Endothelial cell of umbilical vein (primary cell): Measurements from ENCODE around the gene ANKDD1A. TPM values are rescaled to one million over a fixed set of nuclear protein-coding genes. Genes with fewer than 3 reads are reported as not detected.

ENCODE experiments used
- BruUV-seq: library from RNA; stranded (reverse); fragments of 400-500 nt; replicated peaks from 2 replicates; lab custom pipeline; 2021; lab: Mats Ljungman, UMichigan
- CTCF ChIA-PET: fragments of 300-600, 350-600 bp; sonication (Branson Sonifier 250); formaldehyde crosslinking; loops from one replicate; lab custom pipeline; 2021; ENCODE audit warnings: antibody characterized with exemption, inconsistent platforms; lab: Charles Lee
- POLR2A ChIA-PET: fragments of 300-600, 350-600 bp; sonication (Branson Sonifier 250); formaldehyde crosslinking; loops from one replicate; lab custom pipeline; 2021; ENCODE audit warnings: antibody characterized with exemption, inconsistent platforms; lab: Charles Lee
- DNase-seq: peaks from one replicate; pipeline ENCODE4 v3.0.0-alpha.2; 2011; ENCODE audit warnings: low read depth, low spot score
- FAIRE-seq: peaks from 2 replicates; lab custom pipeline; 2011; peaks lifted over from hg19 to GRCh38; lab: Jason Lieb, UNC
- H2AFZ ChIP-seq: 2 replicates; pipeline ENCODE4 v1.6.0; 2012; ENCODE audit warnings: low read depth, low read length, control low read depth, inconsistent platforms
- H3K27ac ChIP-seq: 2 replicates; pipeline ENCODE4 v1.5.1; 2011; ENCODE audit warnings: low read depth, mild to moderate bottlenecking, control low read depth, low read length, moderate library complexity; ENCODE audit not compliant: insufficient read depth
- H3K27me3 ChIP-seq, 2 experiments: 2 replicates each; pipeline versions ENCODE4 v1.6.0 to v1.6.1; 2011; ENCODE audit warnings: low read length in 2 of 2, mixed read lengths in 1 of 2; ENCODE audit not compliant: control insufficient read depth in 2 of 2, insufficient read depth in 2 of 2
- H3K36me3 ChIP-seq, 2 experiments: 2 replicates in 1 of 2; 3 replicates in 1 of 2; pipeline ENCODE4 v1.5.1; 2011; ENCODE audit warnings: low read length in 2 of 2, mild to moderate bottlenecking in 1 of 2, moderate library complexity in 1 of 2; ENCODE audit not compliant: control insufficient read depth in 2 of 2, insufficient read depth in 2 of 2; ENCODE audit errors: extremely low read depth in 1 of 2
- H3K4me1 ChIP-seq: 3 replicates; pipeline ENCODE4 v1.5.1; 2011; ENCODE audit warnings: mild to moderate bottlenecking, low read length; ENCODE audit not compliant: control insufficient read depth, insufficient read depth; ENCODE audit errors: extremely low read depth
- H3K4me2 ChIP-seq: 2 replicates; pipeline ENCODE4 v1.6.1; 2011; ENCODE audit warnings: low read length, control low read depth, mixed read lengths; ENCODE audit not compliant: insufficient read depth
- H3K4me3 ChIP-seq, 3 experiments: fragments of 200-600 bp in 1 of 3; sonication (generic), shearing (Covaris generic) in 1 of 3; replicated peaks in 1 of 3; 2 replicates each; pipeline ENCODE4 v1.5.1; 2011 to 2016; ENCODE audit warnings: control low read depth in 3 of 3, low read length in 3 of 3, mild to moderate bottlenecking in 2 of 3, inconsistent platforms in 1 of 3, low read depth in 1 of 3, moderate library complexity in 1 of 3; ENCODE audit not compliant: insufficient read depth in 1 of 3
- H3K79me2 ChIP-seq: 2 replicates; pipeline ENCODE4 v1.6.0; 2012; ENCODE audit warnings: low read length, inconsistent platforms; ENCODE audit not compliant: control insufficient read depth, insufficient read depth
- H3K9ac ChIP-seq: replicated peaks from 2 replicates; pipeline ENCODE3; 2011; ENCODE audit warnings: low read length, control low read depth; ENCODE audit not compliant: insufficient read depth; ENCODE audit errors: extremely low read depth
- H3K9me1 ChIP-seq: replicated peaks from 3 replicates; pipeline ENCODE4 v1.6.0; 2011; ENCODE audit warnings: mild to moderate bottlenecking, low read length; ENCODE audit not compliant: control insufficient read depth, insufficient read depth; ENCODE audit errors: extremely low read depth
- H3K9me3 ChIP-seq: replicated peaks from 2 replicates; pipeline ENCODE4 v1.5.1; 2012; ENCODE audit warnings: low read length, inconsistent platforms; ENCODE audit not compliant: control insufficient read depth, insufficient read depth
- H4K20me1 ChIP-seq: replicated peaks from 2 replicates; pipeline ENCODE3; 2011; ENCODE audit warnings: mild to moderate bottlenecking, low read length; ENCODE audit not compliant: control insufficient read depth, insufficient read depth; ENCODE audit errors: extremely low read depth
- CTCF ChIP-seq, 2 donors: IDR thresholded peaks; 1 replicate in 1 of 2; 2 replicates in 1 of 2; pipeline ENCODE4 v1.5.1; 2011; ENCODE audit warnings: low read length in 2 of 2, mild to moderate bottlenecking in 2 of 2, moderate library complexity in 2 of 2, control low read depth in 1 of 2, inconsistent platforms in 1 of 2, low read depth in 1 of 2; ENCODE audit not compliant: insufficient read depth in 1 of 2; ENCODE audit errors: extremely low read depth in 1 of 2
- EZH2 ChIP-seq: IDR thresholded peaks from 2 replicates; pipeline ENCODE4 v1.6.1; 2012; ENCODE audit warnings: borderline replicate concordance, low read depth, mild to moderate bottlenecking, moderate library complexity, low read length, inconsistent platforms; ENCODE audit not compliant: severe bottlenecking
- FOS ChIP-seq: IDR thresholded peaks from 2 replicates; pipeline ENCODE4 v1.6.1; 2011; ENCODE audit warnings: mild to moderate bottlenecking, low read length, moderate library complexity, borderline replicate concordance; ENCODE audit not compliant: insufficient read depth
- GATA2 ChIP-seq: IDR thresholded peaks from 2 replicates; pipeline ENCODE4 v1.7.0; 2011; ENCODE audit warnings: low read depth, mild to moderate bottlenecking, moderate library complexity, mixed read lengths, low read length; ENCODE audit not compliant: insufficient read length, insufficient read depth
- JUN ChIP-seq: IDR thresholded peaks from 2 replicates; pipeline ENCODE4 v1.6.1; 2011; ENCODE audit warnings: borderline replicate concordance, low read depth; ENCODE audit not compliant: insufficient read length, insufficient read depth
- MAX ChIP-seq: IDR thresholded peaks from 2 replicates; pipeline ENCODE4 v1.6.1; 2011; ENCODE audit not compliant: insufficient read depth, insufficient read length
- MYC ChIP-seq: IDR thresholded peaks from one replicate; pipeline ENCODE4 v1.6.1; 2011; ENCODE audit warnings: mild to moderate bottlenecking, low read depth, low read length
- POLR2A ChIP-seq: IDR thresholded peaks from 2 replicates; pipeline ENCODE4 v1.6.1; 2012; ENCODE audit warnings: low read depth, mild to moderate bottlenecking, control low read depth, low read length
- POLR2AphosphoS5 ChIP-seq: IDR thresholded peaks from 2 replicates; pipeline ENCODE4 v1.6.1; 2012; ENCODE audit warnings: low read depth, mild to moderate bottlenecking, control low read depth, low read length, moderate library complexity; ENCODE audit not compliant: insufficient read depth
- dilution Hi-C: fragments of 300-500 bp; cut with MboI; formaldehyde crosslinking; loops from one replicate; pipeline ENCODE4 v1.15.0; 2019; ENCODE audit warnings: low sequenced_read_pairs; ENCODE audit not compliant: extremely low pct_ligation_motif_present
- intact Hi-C: fragments of 100-400 bp; cut with micrococcal nuclease; formaldehyde crosslinking; loops from one replicate; pipeline ENCODE4 v1.10.0; 2022
- polyA plus RNA-seq, 4 experiments: library from polyadenylated mRNA; depleted of rRNA in 3 of 4; stranded (reverse) in 3 of 4; unstranded in 1 of 4; fragments of >200 nt; gene quantifications; 2 replicates each; pipeline versions ENCODE4 v1.2.1 to v1.2.3, GENCODE V29; 2011 to 2012; ENCODE audit warnings: missing spikeins in 1 of 4
- total RNA-seq: library from RNA; stranded (reverse); gene quantifications from 2 replicates; pipeline ENCODE4 v1.2.3, GENCODE V29; 2021

The ANKDD1A gene
- total and polyA plus RNA-seq, 2 donors (not counting 3 experiments of a cell fraction or from before 2014, with no cell fraction given), result 2.0 to 2.4 TPM

- DNase-seq (no peak), FAIRE-seq (no peak)
- ChIA-PET CTCF (no interaction called here), POLR2A (no interaction called here)
- no peak for TF ChIP-seq POLR2AphosphoS5
- no peak for TF ChIP-seq MAX
- TF ChIP-seq GATA2, result no peak
- TF ChIP-seq FOS, result no peak
- no peak for TF ChIP-seq CTCF (IDR thresholded peaks at IDR 0.05; ENCODE audit: extremely low read depth in 1 of 2, insufficient read depth in 1 of 2, low read depth in 1 of 2, low read length in 2 of 2)
- TF ChIP-seq POLR2A, result no peak
- TF ChIP-seq JUN, result no peak
- TF ChIP-seq EZH2, result no peak
- TF ChIP-seq MYC, result no peak
- H4K20me1 ChIP-seq, result no peaks in the 10 kb centered on the region
- no peaks in the 10 kb centered on the region for H3K27me3 ChIP-seq
- H3K9me3 ChIP-seq, result no peaks in the 10 kb centered on the region
- no peak overlapping the region for H3K4me2 ChIP-seq
- H3K36me3 ChIP-seq, result peaks cover 8 to 11% of the 10 kb centered on the region in 2 experiments
- H3K9ac ChIP-seq, result no peak overlapping the region
- H3K4me1 ChIP-seq, result peaks cover 16% of the 10 kb centered on the region
- no peak overlapping the region for H2AFZ ChIP-seq
- dilution Hi-C loops (no loop called here), intact Hi-C loops (no loop called here)
- peaks cover 21% of the 10 kb centered on the region for H3K79me2 ChIP-seq
- no TSS peak for BruUV-seq
- peaks cover 2% of the 10 kb centered on the region for H3K9me1 ChIP-seq
- H3K4me3 ChIP-seq, result no peak overlapping the region
- H3K27ac ChIP-seq, result no peak overlapping the region
Measured at GRCh38 chr15:64982472-64982871, 70.8 kb downstream of the ANKDD1A start.
